Karpas-422 (cell line): Measurements from ENCODE around the gene FGF19. TPM values are rescaled to one million over a fixed set of nuclear protein-coding genes. Genes with fewer than 3 reads are reported as not detected.

Experiments used
- DNase-seq: peaks from one replicate; pipeline ENCODE4 v3.0.0-alpha.2; 2015
- H2AFZ ChIP-seq: fragments of 200-600 bp; sonication (generic); 2 replicates; pipeline ENCODE4 v1.6.1; 2014; ENCODE audit warnings: antibody characterized with exemption, low read length, mixed read lengths
- H3K27ac ChIP-seq: fragments of 200-600 bp; sonication (generic); 2 replicates; pipeline ENCODE4 v1.5.1; 2014; ENCODE audit warnings: mild to moderate bottlenecking, low read length, moderate library complexity
- H3K27me3 ChIP-seq: fragments of 200-600 bp; sonication (generic); 2 replicates; pipeline ENCODE4 v1.6.1; 2014; ENCODE audit warnings: low read length, mixed read lengths
- H3K36me3 ChIP-seq: fragments of 200-600 bp; sonication (generic); 2 replicates; pipeline ENCODE4 v1.6.1; 2014; ENCODE audit warnings: low read length, mixed read lengths; ENCODE audit not compliant: insufficient read depth
- H3K4me1 ChIP-seq: fragments of 200-600 bp; sonication (generic); 2 replicates; pipeline ENCODE4 v1.6.1; 2014; ENCODE audit warnings: mild to moderate bottlenecking, low read length, mixed read lengths
- H3K4me2 ChIP-seq: fragments of 200-600 bp; sonication (generic); 2 replicates; pipeline ENCODE4 v1.6.1; 2014; ENCODE audit warnings: low read length, low read depth, mild to moderate bottlenecking; ENCODE audit not compliant: poor library complexity, severe bottlenecking
- H3K4me3 ChIP-seq: fragments of 200-600 bp; sonication (generic); 2 replicates; pipeline ENCODE4 v1.5.1; 2014; ENCODE audit warnings: mild to moderate bottlenecking, antibody characterized with exemption, low read length, mixed read lengths
- H3K79me2 ChIP-seq: fragments of 200-600 bp; sonication (generic); 2 replicates; pipeline ENCODE4 v1.6.1; 2014; ENCODE audit warnings: mild to moderate bottlenecking, low read length, mixed read lengths
- H3K9ac ChIP-seq: fragments of 200-600 bp; sonication (generic); 2 replicates; pipeline ENCODE4 v1.6.0; 2014; ENCODE audit warnings: low read length
- H3K9me2 ChIP-seq: fragments of 200-600 bp; sonication (generic), shearing (Covaris generic); replicated peaks from 2 replicates; pipeline ENCODE4 v1.6.0; 2014; ENCODE audit warnings: mild to moderate bottlenecking, low read length, moderate library complexity; ENCODE audit not compliant: insufficient read depth
- H3K9me3 ChIP-seq: fragments of 300-700, 200-600 bp; sonication (generic); 2 replicates; pipeline ENCODE4 v1.6.1; 2014; ENCODE audit warnings: low read length, mixed read lengths
- H4K20me1 ChIP-seq: fragments of 200-600 bp; sonication (generic); 2 replicates; pipeline ENCODE4 v1.6.1; 2014; ENCODE audit warnings: mild to moderate bottlenecking, antibody characterized with exemption, low read length, low read depth; ENCODE audit not compliant: insufficient read depth
- total RNA-seq: library from RNA; depleted of rRNA; stranded (reverse); fragments of >200 nt; shearing (Covaris generic); gene quantifications from 2 replicates; pipeline ENCODE4 v1.2.3, GENCODE V29; 2014; ENCODE audit warnings: low replicate concordance

Gene FGF19
- total RNA-seq, 1 experiment from 2014 or later: not detected

GRCh38 chr11:69745201-69745600 lies 41.4 kb upstream of the FGF19 start:
- Histone ChIP-seq H3K36me3 (no peaks in the 10 kb centered on the region), H3K27ac (no peak overlapping the region), H3K79me2 (no peaks in the 10 kb centered on the region), H3K4me2 (no peak overlapping the region), H3K27me3 (no peaks in the 10 kb centered on the region), H4K20me1 (no peaks in the 10 kb centered on the region), H3K9me2 (no peaks in the 10 kb centered on the region), H3K4me1 (no peaks in the 10 kb centered on the region), H3K9me3 (no peaks in the 10 kb centered on the region), H3K4me3 (no peak overlapping the region), H3K9ac (no peak overlapping the region), H2AFZ (no peak overlapping the region)
- no peak for DNase-seq

DNA sequence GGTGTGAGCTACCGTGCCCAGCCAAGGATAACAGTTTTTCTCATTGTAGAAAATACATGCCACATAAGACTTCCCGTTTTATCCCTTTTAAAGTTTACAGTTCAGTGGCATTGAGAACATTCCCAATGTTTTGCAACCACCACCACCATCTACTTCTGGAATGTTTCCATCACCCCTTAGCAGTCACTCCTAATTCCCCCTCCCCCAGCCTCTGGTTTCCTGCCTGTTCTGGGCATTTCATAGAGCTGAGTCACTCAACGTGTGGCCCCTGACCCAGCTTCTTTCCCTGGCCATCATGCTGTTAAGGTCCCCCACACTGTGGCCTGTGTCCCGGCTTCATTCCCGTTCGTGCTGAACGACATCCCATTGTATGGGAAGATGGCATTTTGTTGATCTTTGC lies 40.6 kb upstream of the FGF19 start:
- no peaks in the 10 kb centered on the region for H3K9me2 ChIP-seq
- no peak for DNase-seq
- no peaks in the 10 kb centered on the region for H3K4me1 ChIP-seq
- no peak overlapping the region for H3K9ac ChIP-seq
- H3K9me3 ChIP-seq: no peaks in the 10 kb centered on the region
- H3K79me2 ChIP-seq: no peaks in the 10 kb centered on the region
- no peaks in the 10 kb centered on the region for H4K20me1 ChIP-seq
- H3K27me3 ChIP-seq: no peaks in the 10 kb centered on the region
- H3K27ac ChIP-seq: no peak overlapping the region
- no peak overlapping the region for H3K4me2 ChIP-seq
- H3K36me3 ChIP-seq: no peaks in the 10 kb centered on the region
- no peak overlapping the region for H2AFZ ChIP-seq
- no peak overlapping the region for H3K4me3 ChIP-seq

- Histone ChIP-seq H3K36me3 (no peaks in the 10 kb centered on the region), H3K27ac (no peak overlapping the region), H3K79me2 (no peaks in the 10 kb centered on the region), H2AFZ (no peak overlapping the region), H3K27me3 (no peaks in the 10 kb centered on the region; the same call in 1 of the 2 replicates), H3K9me3 (no peaks in the 10 kb centered on the region), H3K4me1 (no peaks in the 10 kb centered on the region), H3K9me2 (no peaks in the 10 kb centered on the region), H4K20me1 (no peaks in the 10 kb centered on the region), H3K9ac (no peak overlapping the region), H3K4me2 (no peak overlapping the region), H3K4me3 (no peak overlapping the region)
- DNase-seq: no peak
Measured at GRCh38 chr11:69734841-69735240, 31.0 kb upstream of the FGF19 start.

GRCh38 chr11:69734367-69734766 lies 30.5 kb upstream of the FGF19 start:
- Histone ChIP-seq H3K36me3 (no peaks in the 10 kb centered on the region), H3K9ac (no peak overlapping the region), H3K4me1 (no peaks in the 10 kb centered on the region), H3K27me3 (no peaks in the 10 kb centered on the region; the same call in 1 of the 2 replicates), H3K4me2 (no peak overlapping the region), H3K4me3 (no peak overlapping the region), H2AFZ (no peak overlapping the region), H3K79me2 (no peaks in the 10 kb centered on the region), H3K9me2 (no peaks in the 10 kb centered on the region), H4K20me1 (no peaks in the 10 kb centered on the region), H3K9me3 (no peaks in the 10 kb centered on the region), H3K27ac (no peak overlapping the region)
- DNase-seq: no peak

GRCh38 chr11:69732910-69733309 lies 29.1 kb upstream of the FGF19 start:
- no peak overlapping the region for H3K9ac ChIP-seq
- no peaks in the 10 kb centered on the region; the same call in 1 of the 2 replicates for H3K27me3 ChIP-seq
- no peaks in the 10 kb centered on the region for H3K36me3 ChIP-seq
- no peaks in the 10 kb centered on the region for H4K20me1 ChIP-seq
- H3K4me2 ChIP-seq: no peak overlapping the region
- no peak for DNase-seq
- H3K4me1 ChIP-seq: no peaks in the 10 kb centered on the region
- H3K4me3 ChIP-seq: no peak overlapping the region
- no peaks in the 10 kb centered on the region for H3K9me2 ChIP-seq
- no peak overlapping the region for H2AFZ ChIP-seq
- no peaks in the 10 kb centered on the region for H3K79me2 ChIP-seq
- no peaks in the 10 kb centered on the region for H3K9me3 ChIP-seq
- H3K27ac ChIP-seq: no peak overlapping the region

DNA sequence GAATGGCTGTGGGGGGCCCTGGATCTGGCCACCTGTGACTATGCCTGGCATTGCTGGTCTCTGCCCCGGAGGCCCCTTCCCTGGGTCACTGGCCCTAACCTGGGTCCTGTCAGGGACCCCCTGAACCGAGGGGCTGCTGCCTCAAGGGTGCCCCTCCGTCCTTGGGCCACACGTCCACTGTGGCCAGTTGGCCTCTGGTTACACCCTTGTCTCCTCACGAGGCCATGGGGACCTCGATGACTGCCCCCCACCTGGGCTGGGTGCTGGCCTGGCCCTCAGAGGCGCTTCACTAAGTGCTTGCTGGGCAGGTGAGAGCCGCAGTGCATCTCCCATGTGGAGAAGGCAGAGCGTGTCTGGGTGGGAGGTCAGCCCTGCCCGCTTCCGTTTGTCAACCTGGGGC lies 27.3 kb upstream of the FGF19 start:
- Histone ChIP-seq H3K9ac (no peak overlapping the region), H3K4me2 (no peak overlapping the region), H4K20me1 (no peaks in the 10 kb centered on the region), H2AFZ (no peak overlapping the region), H3K27ac (no peak overlapping the region), H3K4me3 (no peak overlapping the region), H3K36me3 (no peaks in the 10 kb centered on the region), H3K4me1 (no peaks in the 10 kb centered on the region), H3K9me2 (no peaks in the 10 kb centered on the region), H3K9me3 (no peaks in the 10 kb centered on the region), H3K79me2 (no peaks in the 10 kb centered on the region), H3K27me3 (no peaks in the 10 kb centered on the region)
- no peak for DNase-seq

- no peaks in the 10 kb centered on the region for H3K27me3 ChIP-seq
- no peaks in the 10 kb centered on the region for H3K9me2 ChIP-seq
- H3K36me3 ChIP-seq: no peaks in the 10 kb centered on the region
- no peak overlapping the region for H3K27ac ChIP-seq
- H3K4me1 ChIP-seq: no peaks in the 10 kb centered on the region
- H3K9ac ChIP-seq: no peak overlapping the region
- no peaks in the 10 kb centered on the region for H3K9me3 ChIP-seq
- DNase-seq: no peak
- H3K4me2 ChIP-seq: no peak overlapping the region
- H3K79me2 ChIP-seq: no peaks in the 10 kb centered on the region
- no peak overlapping the region for H3K4me3 ChIP-seq
- H4K20me1 ChIP-seq: no peaks in the 10 kb centered on the region
- no peak overlapping the region for H2AFZ ChIP-seq
Measured at GRCh38 chr11:69730500-69730899, 26.7 kb upstream of the FGF19 start.

GRCh38 chr11:69729252-69729651 lies 25.4 kb upstream of the FGF19 start:
- DNase-seq: no peak
- Histone ChIP-seq H3K27me3 (no peaks in the 10 kb centered on the region), H3K9ac (no peak overlapping the region)

DNA sequence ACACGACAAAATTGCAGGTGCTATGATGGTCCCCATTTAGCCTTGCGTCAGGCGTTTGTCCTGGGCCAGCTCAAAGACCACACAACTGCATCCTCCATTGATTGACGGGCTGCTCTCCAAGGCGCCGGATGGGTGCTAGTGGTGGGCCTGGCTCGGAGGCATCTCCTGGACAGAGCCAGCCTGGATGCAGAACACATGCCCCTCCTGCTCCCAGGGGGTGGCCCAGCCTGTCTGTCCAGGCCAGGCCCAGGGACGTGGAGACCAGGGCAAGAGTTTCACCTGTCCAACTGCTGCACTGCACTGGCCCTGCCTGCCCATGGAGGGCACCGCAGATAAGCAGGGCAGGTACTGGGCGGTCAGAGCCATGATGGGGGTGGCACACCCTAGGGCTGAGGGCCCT lies 23.4 kb upstream of the FGF19 start:
- H3K4me1 ChIP-seq: no peaks in the 10 kb centered on the region
- H3K9me2 ChIP-seq: no peaks in the 10 kb centered on the region
- H3K36me3 ChIP-seq: no peaks in the 10 kb centered on the region
- H4K20me1 ChIP-seq: no peaks in the 10 kb centered on the region
- H3K4me3 ChIP-seq: no peak overlapping the region
- no peaks in the 10 kb centered on the region for H3K9me3 ChIP-seq
- H2AFZ ChIP-seq: no peak overlapping the region
- no peaks in the 10 kb centered on the region for H3K79me2 ChIP-seq
- H3K27me3 ChIP-seq: no peaks in the 10 kb centered on the region
- no peak overlapping the region for H3K27ac ChIP-seq
- no peak for DNase-seq
- no peak overlapping the region for H3K9ac ChIP-seq
- no peak overlapping the region for H3K4me2 ChIP-seq

More at GRCh38 chr11:69729252-69729651, 25.4 kb upstream of the FGF19 start:
- Histone ChIP-seq H3K36me3 (no peaks in the 10 kb centered on the region), H3K9me2 (no peaks in the 10 kb centered on the region), H2AFZ (no peak overlapping the region), H3K27ac (no peak overlapping the region), H4K20me1 (no peaks in the 10 kb centered on the region), H3K4me2 (no peak overlapping the region), H3K79me2 (no peaks in the 10 kb centered on the region), H3K4me3 (no peak overlapping the region), H3K4me1 (no peaks in the 10 kb centered on the region), H3K9me3 (no peaks in the 10 kb centered on the region)
